HG02852 (cell line): ENCODE measurements around the gene DHX57.

Experiments
- ATAC-seq: cut with Tn5 transposase; IDR thresholded peaks from one replicate; pipeline ENCODE4 v1.9.1; 2021; ENCODE audit warnings: mild to moderate bottlenecking, moderate library complexity; ENCODE audit not compliant: unreplicated experiment

DHX57 gene

DNA sequence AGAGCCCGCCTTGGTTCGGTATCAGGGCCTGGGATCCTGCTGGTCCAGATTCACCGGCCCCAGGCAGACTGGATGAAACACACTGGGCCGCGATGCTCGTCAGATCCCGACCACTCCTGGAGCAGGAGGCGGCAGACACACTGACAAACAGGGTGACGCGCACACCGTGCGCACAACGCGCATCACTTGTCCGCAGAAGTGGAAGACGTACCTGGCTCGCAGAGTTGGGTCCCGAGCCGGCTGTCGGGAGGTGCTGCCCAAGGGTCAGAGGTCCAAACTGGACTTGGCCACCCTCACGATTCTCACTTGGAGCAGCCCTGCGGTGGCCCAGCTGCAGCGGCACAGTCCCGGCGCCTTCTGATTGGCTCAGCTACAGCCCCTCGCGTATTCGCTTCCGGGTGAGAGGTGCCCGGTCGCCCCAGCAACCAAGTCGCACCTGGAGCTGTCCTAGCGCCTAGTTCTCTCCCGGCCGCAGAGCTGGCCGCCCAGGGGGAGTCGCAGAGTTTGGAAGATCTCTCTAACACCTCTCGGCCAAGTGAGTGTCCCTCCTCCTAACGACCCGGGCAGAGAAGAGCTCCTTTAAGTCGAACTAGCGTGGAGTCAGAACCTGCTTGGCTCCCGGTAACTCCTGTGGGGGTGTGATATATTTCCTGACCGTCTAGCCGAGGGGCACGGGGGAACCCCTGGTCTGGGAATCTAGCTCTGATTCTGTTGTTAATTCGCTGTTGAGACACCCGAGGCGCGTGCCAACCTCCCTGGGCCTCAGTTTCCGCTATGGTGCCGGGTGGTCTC, at the start of gene DHX57, which contains the start of gene MORN2:
Gene DHX57, minus strand, starts transcription at position 359 of the 792 bp plus-strand sequence. CDS start 7,529 bp downstream, outside the sequence.
Gene MORN2, plus strand, starts transcription at position 401 of the 792 bp plus-strand sequence.
- peak; percentile 100 for ATAC-seq

DNA sequence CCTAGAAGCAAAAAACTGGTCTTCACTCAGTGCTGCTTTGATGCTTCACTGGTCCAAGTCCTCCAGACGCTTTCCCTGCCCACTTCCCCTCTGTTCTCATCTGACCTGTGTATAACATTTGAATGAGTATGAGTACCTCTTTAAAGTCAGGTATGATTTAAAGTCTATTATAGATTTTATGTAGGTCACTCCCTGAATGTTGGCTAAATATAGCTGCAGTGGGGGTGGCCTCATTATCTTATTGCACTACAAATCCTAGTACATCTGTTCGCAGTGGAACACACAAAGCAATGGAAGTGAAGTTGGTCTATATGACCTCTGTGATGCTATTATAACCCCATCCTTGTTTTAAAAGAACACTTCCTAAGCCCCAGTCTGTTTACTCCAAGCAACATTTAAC, 47.2 kb upstream of the DHX57 start:
- no peak for ATAC-seq

DNA sequence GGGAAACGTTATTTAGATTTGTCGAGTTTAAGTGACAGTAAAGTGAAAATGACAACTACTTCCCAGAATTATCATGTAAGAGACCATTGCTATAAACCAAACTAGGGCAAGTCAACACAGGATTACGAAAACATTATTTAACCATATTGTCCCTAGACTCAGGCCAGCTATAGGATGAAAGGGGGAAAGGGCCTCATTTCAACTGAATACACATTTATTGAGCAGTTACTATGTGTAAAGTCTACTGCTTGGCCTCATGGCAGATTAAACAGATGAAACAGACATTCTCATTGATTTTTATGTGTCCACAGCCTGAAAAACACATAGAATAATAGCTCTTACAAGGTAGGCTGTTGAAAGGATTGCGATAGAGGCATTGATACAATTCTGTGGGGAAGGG, 46.7 kb upstream of the DHX57 start:
- ATAC-seq: no peak

GRCh38 chr2:38912619-38913018, 36.9 kb upstream of the DHX57 start:
- ATAC-seq: no peak

- ATAC-seq: no peak
Observed at GRCh38 chr2:38911191-38911590, 35.5 kb upstream of the DHX57 start.

DNA sequence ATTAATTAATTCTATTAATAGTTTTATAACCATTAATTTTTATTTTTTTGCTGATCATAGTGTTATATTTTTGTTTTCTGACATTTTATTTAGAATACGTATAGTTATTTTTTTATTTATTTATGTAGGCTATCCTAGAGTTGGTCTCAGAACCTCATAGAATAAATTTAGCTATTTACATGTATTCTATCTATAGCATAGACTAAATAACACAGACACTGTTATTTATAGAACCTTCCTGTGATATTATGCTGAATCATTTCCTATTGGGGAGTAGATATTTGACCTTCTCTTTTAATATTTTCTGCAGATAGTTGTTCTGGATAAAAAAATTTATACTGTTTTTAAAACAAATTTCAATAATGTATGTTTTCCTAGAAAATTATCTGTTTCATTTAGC, 34.1 kb upstream of the DHX57 start:
- ATAC-seq: no peak

DNA sequence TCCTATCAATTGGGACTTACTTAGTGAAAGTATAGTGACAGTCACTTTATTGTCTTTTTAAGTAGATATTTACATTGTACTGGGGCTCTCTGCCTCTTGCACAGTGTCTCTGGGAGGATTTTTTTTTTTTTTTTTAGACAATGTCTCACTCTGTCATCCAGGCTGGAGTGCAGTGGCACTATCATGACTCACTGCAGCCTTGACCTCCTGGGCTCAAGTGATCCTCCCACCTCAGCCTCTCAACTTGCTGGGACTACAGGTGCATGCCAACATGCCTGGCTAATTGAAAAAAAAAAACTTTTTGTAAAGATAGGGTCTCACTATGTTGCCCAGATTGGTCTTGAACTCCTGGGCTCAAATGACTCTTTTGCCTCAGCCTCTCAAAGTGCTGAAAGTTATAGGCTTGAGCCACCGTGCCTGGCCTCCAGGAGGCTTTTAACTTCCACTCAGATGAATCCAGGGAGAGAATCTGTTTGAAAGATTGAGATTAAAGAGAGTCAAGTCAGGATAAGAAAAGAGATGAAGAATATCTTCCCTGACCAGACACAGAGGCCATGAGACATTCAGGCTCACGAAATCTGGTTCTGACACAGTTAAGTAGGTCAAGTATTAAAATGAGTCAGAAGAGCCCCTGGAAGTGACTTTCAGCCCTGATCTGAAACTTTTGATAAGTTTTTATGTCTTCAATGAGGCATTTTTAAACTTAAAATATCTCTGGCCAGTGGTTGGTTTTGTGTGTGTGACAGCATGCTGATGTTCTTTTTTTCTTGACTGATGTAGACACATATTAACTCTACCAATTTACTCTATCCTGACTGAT, 32.2 kb upstream of the DHX57 start:
- peak; percentile 92 for ATAC-seq

- ATAC-seq: no peak
Observed at GRCh38 chr2:38907242-38907641, 31.5 kb upstream of the DHX57 start.

DNA sequence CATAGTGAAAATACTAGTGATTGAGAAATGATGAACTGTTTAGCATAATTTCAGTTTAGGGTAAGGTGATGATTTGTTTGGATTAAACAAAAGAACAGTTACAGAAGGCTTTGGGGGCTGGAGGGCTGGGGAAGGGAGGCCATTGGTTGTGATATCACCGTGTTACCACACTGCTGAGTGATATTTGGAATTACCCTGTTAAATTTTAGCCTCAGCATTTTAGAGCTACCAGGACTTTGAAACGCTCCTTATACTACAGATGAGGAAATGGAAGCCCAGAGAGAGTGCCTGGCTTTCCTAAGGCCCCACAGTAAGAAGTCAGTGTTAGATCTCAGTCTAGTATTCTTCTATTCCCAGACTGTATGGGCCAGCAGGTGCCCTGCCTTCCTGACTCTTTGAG, 29.5 kb upstream of the DHX57 start:
- no peak for ATAC-seq

GRCh38 chr2:38900726-38901125, 25.0 kb upstream of the DHX57 start:
- no peak for ATAC-seq

GRCh38 chr2:38898256-38898655, 22.5 kb upstream of the DHX57 start:
- ATAC-seq: no peak

GRCh38 chr2:38892819-38893218, 17.1 kb upstream of the DHX57 start:
- ATAC-seq: no peak

DNA sequence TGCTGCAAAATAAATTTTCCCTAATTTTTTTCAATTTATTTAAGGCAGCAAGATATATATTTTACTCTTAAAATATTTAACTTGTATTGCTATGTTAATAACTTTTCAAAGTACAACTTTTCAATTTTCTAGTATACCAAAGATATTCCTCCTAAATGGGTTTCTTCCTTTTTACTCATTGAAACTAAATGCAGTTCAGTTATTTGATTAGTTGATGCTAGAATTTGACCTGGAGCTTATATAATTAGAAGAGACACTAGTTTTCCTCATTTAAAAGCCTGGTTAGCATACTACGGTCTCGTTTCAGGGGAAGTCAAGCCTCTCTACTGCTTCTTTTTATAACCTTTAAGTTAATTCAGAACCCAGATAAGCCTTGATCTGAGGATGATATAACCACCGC, 13.8 kb upstream of the DHX57 start, which contains the start of gene ARHGEF33:
Gene ARHGEF33, plus strand, starts transcription at position 301 of the 400 bp plus-strand sequence. CDS start 29,573 bp downstream, outside the sequence.
- ATAC-seq: no peak

DNA sequence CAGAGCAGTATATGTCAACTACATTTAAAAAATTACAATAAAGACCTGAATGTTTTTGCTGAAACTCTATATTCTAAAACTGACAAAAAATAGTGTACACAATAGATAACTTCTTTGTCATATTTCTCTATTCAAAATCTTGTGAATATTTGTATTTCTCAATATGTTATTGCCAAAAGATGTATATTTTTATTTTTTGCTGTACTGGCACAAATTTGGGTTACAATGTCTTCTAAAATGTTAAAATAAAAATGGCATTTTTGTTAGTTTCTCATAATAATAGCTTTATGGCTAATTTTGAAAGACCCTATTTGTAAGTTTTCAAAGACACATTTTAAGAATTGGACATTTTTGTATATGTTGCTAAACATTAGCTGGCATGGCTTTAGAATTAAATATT, 13.3 kb upstream of the DHX57 start:
- no peak for ATAC-seq

DNA sequence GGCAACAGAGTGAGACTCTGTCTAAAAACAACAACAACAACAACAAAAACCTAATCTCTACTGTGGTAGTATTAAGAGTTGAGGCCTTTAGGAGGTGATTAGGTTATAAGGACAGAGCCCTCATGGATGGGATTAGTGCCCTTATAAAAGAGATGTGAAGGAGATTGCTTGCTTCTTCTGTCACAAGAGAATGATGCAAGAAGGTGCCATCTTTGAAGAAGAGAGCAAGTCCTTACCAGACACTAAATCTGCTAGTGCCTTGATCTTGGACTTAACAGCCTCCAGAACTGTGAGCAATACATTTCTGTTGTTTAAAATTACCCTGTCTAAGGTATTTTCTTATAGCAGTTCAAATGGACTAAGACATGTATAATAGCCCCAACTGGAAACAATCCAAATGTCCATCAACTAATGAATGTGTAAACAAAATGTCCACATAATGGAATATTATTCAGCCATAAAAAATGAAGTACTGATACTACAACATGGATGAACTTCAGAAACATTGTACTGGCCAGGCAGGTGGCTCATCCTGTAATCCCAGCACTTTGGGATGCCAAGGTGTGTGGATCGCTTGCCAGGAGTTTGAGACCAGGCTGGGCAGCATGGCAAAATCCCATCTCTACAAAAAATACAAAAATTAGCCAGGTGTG, 12.3 kb upstream of the DHX57 start:
- no peak for ATAC-seq

DNA sequence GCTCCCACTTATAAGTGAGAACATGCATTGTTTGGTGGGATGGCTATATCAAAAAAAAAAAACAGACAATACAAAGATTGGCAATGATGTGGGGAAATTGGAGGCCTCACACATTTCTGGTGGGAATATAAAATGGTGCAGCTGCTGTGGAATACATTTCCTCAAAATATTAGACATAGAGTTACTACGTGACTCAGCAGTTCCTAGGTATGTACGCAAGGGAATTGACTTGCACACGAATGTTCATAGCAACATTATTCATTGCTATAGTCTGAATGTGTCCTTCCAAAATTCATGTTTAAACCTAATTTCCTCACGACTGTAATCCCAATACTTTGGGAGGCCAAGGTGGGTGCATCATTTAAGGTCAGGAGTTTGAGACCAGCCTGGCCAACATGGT, 11.6 kb upstream of the DHX57 start:
- ATAC-seq: no peak

DNA sequence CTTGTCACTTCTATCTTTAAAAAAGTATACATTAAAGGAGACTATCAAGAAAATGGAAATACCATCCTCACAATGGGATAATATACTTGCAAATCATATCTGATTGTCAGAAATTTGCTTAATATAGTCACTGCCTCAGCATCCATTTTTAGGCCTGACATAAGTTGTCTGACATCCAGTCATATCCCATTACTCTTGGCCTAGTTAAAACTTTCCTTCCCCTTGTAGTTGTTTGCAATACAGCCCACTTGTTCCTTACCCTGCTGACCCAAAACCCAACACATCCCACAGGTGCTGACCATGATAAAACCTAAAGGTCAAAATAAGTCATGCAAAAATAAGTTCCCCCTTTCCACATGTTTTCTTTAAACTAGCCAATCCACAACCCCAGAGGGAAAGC, 10.3 kb upstream of the DHX57 start:
- ATAC-seq: no peak

DNA sequence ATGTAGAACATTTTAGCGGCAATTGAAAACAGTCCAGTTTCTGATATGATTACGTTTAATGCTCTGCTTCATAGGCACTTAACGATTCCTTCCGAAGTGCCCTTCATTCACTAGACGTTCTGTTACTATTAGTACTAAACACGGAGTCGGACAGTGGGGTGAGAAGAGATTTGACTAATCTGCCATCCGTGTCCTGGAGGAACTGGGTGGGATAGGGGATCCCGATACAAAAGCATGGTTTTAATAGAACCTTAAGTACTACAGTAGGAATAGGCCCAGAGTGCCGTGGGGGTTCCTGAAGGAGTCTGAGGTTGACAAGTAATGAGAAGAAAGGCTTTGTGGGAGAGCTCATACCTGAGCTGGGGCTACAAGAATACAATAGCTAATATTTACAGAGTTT, 673 bp upstream of the DHX57 start:
- ATAC-seq: no peak

GRCh38 chr2:38875227-38875575, 533 bp downstream of the DHX57 start:
- ATAC-seq: no peak

GRCh38 chr2:38873763-38874162, 2.0 kb downstream of the DHX57 start:
- no peak for ATAC-seq

DNA sequence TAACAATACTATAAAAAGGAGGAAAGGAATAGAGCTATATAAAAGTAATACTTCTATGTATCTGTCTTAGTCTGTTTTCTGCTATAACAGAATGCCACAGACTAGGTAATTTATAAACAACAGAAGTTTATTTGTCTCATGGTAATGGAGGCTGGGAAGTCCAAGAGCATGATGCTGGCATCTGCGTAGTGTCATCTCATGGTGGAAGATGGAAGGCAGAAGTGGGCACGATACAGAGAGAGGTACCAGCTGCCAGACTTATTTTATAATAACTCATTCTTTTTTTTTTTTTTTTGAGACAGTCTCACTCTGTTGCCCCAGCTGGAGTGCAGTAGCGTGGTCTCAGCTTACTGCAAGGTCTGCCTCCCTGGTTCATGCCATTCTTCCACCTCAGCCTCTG, 4.3 kb downstream of the DHX57 start:
- ATAC-seq: no peak
